Anterior cingulate cortex (tissue), 58 donors: ENCODE data around the gene RHOB.
"Not testable (repeated sequence)": the region's sequence is repeated elsewhere in the genome, so short reads cannot be mapped to it uniquely, and the experiment has no call there.

Experiments
- DNase-seq, 58 donors: peaks; one replicate each; lab custom pipeline; 2025; lab: John Stamatoyannopoulos, UW

RHOB gene

GRCh38 chr2:20487392-20488174, 40.7 kb downstream of the RHOB start:
- no peak for DNase-seq

DNA sequence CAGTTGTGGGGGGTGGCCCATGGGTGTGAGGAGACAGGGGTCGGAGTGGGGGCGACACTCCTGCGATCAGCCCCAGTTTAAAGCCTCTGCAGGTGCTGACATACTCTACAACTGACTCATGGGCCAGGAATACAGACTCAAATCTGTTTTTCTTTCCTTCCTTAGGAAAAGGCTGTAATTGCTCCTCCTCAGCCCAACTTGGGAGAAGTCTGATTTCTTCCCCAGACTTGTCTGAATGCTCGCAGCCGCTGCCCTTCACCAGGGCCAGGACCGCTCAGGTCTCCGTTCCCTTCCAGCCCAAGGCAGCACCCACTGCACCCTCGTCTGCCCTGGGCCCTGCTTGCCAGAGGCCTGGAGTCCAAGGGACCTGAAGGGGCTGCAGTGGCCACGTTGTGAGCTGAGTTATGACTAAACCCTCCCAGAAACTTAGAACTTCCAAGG, 41.3 kb downstream of the RHOB start:
- DNase-seq, result no peak

GRCh38 chr2:20488782-20489181, 41.9 kb downstream of the RHOB start:
- no peak for DNase-seq

GRCh38 chr2:20490300-20491181, 43.7 kb downstream of the RHOB start:
- peak in 13 of 58 donors; percentile 9 to 81 (median 27) for DNase-seq

- DNase-seq, result peak in 7 of 58 donors; percentile 22 to 77 (median 44)
These were observed 45.1 kb downstream of the RHOB start for GRCh38 chr2:20491739-20492531.

GRCh38 chr2:20493095-20493494, 46.2 kb downstream of the RHOB start:
- DNase-seq, result not testable (repeated sequence)

- no peak for DNase-seq
These were observed 47.4 kb downstream of the RHOB start for GRCh38 chr2:20494241-20494640.

DNA sequence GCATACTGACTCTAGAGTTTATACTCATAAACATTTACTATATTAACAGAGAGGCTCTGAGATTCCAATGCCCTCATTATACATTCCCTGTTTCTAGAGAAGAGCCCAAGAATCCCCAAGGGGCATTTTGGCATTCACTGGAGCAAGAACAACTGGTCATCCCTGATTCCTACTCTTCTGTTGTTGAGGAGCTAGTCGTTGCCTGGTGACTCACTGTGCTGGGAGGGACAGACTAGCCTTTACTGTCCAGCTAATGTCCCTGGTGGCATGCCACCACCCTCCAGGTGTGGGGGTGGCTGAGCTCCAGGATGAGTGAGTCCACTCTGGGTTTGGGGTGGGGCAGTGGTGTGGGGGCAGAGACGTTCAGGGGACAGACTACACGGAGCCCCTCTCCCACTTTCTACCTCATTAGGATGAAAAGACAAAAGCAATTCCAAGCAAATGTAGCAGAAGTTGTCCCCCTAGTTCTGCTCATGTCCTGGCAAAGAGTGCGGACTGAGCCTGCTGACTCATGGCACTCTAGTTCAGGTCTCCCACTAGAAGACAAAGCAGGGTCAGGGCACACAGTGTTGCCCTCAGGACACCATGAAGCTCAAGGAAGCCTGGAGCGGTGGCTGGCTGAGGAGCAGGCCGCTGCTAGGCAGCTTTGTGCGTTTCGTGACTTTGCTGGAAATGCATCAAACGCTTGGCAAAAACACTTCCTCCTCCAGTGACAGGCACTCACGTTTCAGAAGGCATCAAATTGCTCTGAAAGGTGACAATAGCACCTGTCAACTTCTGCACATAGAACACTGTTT, 49.4 kb downstream of the RHOB start:
- no peak for DNase-seq

GRCh38 chr2:20496942-20497341, 50.1 kb downstream of the RHOB start:
- DNase-seq, result no peak
